ENCODE measurements around the gene TOE1. TPM values are rescaled to one million over a fixed set of nuclear protein-coding genes. Genes with fewer than 3 reads are reported as not detected.
A peak's percentile ranks its signal among the peaks of the same experiment; 100 is the strongest.

The TOE1 gene
- polyA plus RNA-seq, 3 donors: 3.9 to 8.1 (median 5.8) TPM

- H3K36me3 Mint-ChIP-seq: peaks cover 40 to 48% of the 10 kb centered on the region in 2 donors
- intact Hi-C loops (cut with micrococcal nuclease): loop anchor here in 1 of 2 donors (10.0 kb wide), 1 partner anchor 227 kb away; no protein-coding TSS in a partner anchor
- no peak overlapping the region for H3K4me3 ChIP-seq (replicated peaks in 1 of 3; ENCODE audit: low read depth in 2 of 3, low read length in 3 of 3)
- H3K4me2 ChIP-seq (replicated peaks; ENCODE audit: extremely low read depth, low read length, poor library complexity, severe bottlenecking): no peak overlapping the region
- no peak overlapping the region for H3K27ac ChIP-seq (ENCODE audit: low read depth in 1 of 2, low read length in 2 of 2)
- H3K27me3 Mint-ChIP-seq (ENCODE audit: low read depth in 3 of 3): peaks cover 0 to 1% (median 0%) of the 10 kb centered on the region in 3 donors
- H3K27me3 ChIP-seq (ENCODE audit: control insufficient read depth in 2 of 2, insufficient read depth in 2 of 2, low read length in 2 of 2): no peaks in the 10 kb centered on the region
- no peak overlapping the region for H2AFZ ChIP-seq (ENCODE audit: insufficient read depth, low read depth, low read length, poor library complexity, severe bottlenecking)
- TF ChIP-seq CTCF (IDR thresholded peaks at IDR 0.05): no peak
- H3K36me3 ChIP-seq (replicated peaks in 1 of 2; ENCODE audit: control insufficient read depth in 1 of 2, insufficient read depth in 2 of 2, low read length in 2 of 2): peaks cover 33 to 47% of the 10 kb centered on the region in 2 donors
- H3K9ac ChIP-seq (ENCODE audit: insufficient read depth, low read length, poor library complexity, severe bottlenecking): no peak overlapping the region
- DNase-seq: no peak
- no peaks in the 10 kb centered on the region for H3K9me3 ChIP-seq (replicated peaks in 1 of 2; ENCODE audit: control insufficient read depth in 1 of 2, insufficient read depth in 1 of 2, low read length in 2 of 2)
- no CpG with 5 or more reads among the region's 2 CpGs for WGBS (ENCODE audit: insufficient coverage)
- peaks cover 3% of the 10 kb centered on the region for H3K79me2 ChIP-seq (ENCODE audit: insufficient read depth, low read length)
- H3K27ac Mint-ChIP-seq: peak overlapping the region in 1 of 7 donors; percentile 30
- H3K9me3 Mint-ChIP-seq: no peaks in the 10 kb centered on the region
- H4K20me1 ChIP-seq (ENCODE audit: insufficient read depth, low read length): peaks cover 1% of the 10 kb centered on the region
- H3K4me1 ChIP-seq (ENCODE audit: control insufficient read depth in 1 of 2, insufficient read depth in 2 of 2, low read length in 2 of 2): peaks cover 0 to under 1% of the 10 kb centered on the region in 2 donors
- no peak overlapping the region for H3K4me3 Mint-ChIP-seq
- H3K4me1 Mint-ChIP-seq: peaks cover under 1% of the 10 kb centered on the region
Observed at GRCh38 chr1:45348020-45348419, 8.1 kb downstream of the TOE1 start.

GRCh38 chr1:45348609-45348965 lies 8.6 kb downstream of the TOE1 start:
- Mint-ChIP-seq H3K27ac (no peak overlapping the region), H3K27me3 (ENCODE audit: low read depth in 3 of 3) (peaks cover 0 to 1% (median 0%) of the 10 kb centered on the region in 3 donors), H3K36me3 (peaks cover 34 to 44% of the 10 kb centered on the region in 2 donors), H3K4me3 (no peak overlapping the region), H3K9me3 (no peaks in the 10 kb centered on the region), H3K4me1 (no peaks in the 10 kb centered on the region)
- Histone ChIP-seq H2AFZ (ENCODE audit: insufficient read depth, low read depth, low read length, poor library complexity, severe bottlenecking) (no peak overlapping the region), H3K9ac (ENCODE audit: insufficient read depth, low read length, poor library complexity, severe bottlenecking) (no peak overlapping the region), H4K20me1 (ENCODE audit: insufficient read depth, low read length) (no peaks in the 10 kb centered on the region), H3K4me2 (replicated peaks; ENCODE audit: extremely low read depth, low read length, poor library complexity, severe bottlenecking) (no peak overlapping the region), H3K4me3 (replicated peaks in 1 of 3; ENCODE audit: low read depth in 2 of 3, low read length in 3 of 3) (no peak overlapping the region), H3K79me2 (ENCODE audit: insufficient read depth, low read length) (no peaks in the 10 kb centered on the region), H3K27ac (ENCODE audit: low read depth in 1 of 2, low read length in 2 of 2) (no peak overlapping the region), H3K9me3 (replicated peaks in 1 of 2; ENCODE audit: control insufficient read depth in 1 of 2, insufficient read depth in 1 of 2, low read length in 2 of 2) (no peaks in the 10 kb centered on the region), H3K27me3 (ENCODE audit: control insufficient read depth in 2 of 2, insufficient read depth in 2 of 2, low read length in 2 of 2) (no peaks in the 10 kb centered on the region), H3K4me1 (ENCODE audit: control insufficient read depth in 1 of 2, insufficient read depth in 2 of 2, low read length in 2 of 2) (no peaks in the 10 kb centered on the region), H3K36me3 (replicated peaks in 1 of 2; ENCODE audit: control insufficient read depth in 1 of 2, insufficient read depth in 2 of 2, low read length in 2 of 2) (peaks cover 27 to 42% of the 10 kb centered on the region in 2 donors)
- DNase-seq: no peak
- intact Hi-C loops (cut with micrococcal nuclease): loop anchor here in 1 of 2 donors (10.0 kb wide), 1 partner anchor 226 kb away; no protein-coding TSS in a partner anchor
- no peak for TF ChIP-seq CTCF (IDR thresholded peaks at IDR 0.05)
- WGBS (ENCODE audit: insufficient coverage): 89% methylated on average over 1 of the region's 1 CpG
